K562 (cell line): ENCODE measurements around the gene PLEKHA8. TPM values are rescaled to one million over a fixed set of nuclear protein-coding genes. Genes with fewer than 3 reads are reported as not detected.

Experiments used
- ATAC-seq: fragments of 200-7000 bp; cut with Tn5 transposase; 3 replicates; pipeline ENCODE4 v1.9.1; 2020; ENCODE audit warnings: moderate library complexity
- BruUV-seq: library from RNA; stranded (reverse); fragments of 400-500 nt; replicated peaks from 2 replicates; lab custom pipeline; 2021; lab: Mats Ljungman, UMichigan
- CTCF ChIA-PET: fragments of 300-600 bp; formaldehyde crosslinking; extraction: SDS; loops from one replicate; lab custom pipeline; 2021; ENCODE audit warnings: low intra/inter-chr PET ratio; lab: Yijun Ruan, JAX
- POLR2A ChIA-PET: fragments of 300-600, 350-650 bp; sonication (Branson Sonifier 250); formaldehyde crosslinking; extraction: SDS; loops from one replicate; lab custom pipeline; 2021; ENCODE audit warnings: antibody characterized with exemption, inconsistent platforms; lab: Yijun Ruan, JAX
- DNase-seq, 4 experiments: peaks; one replicate each; pipeline versions ENCODE4 v3.0.0 to v3.0.0-alpha.2; 2011 to 2018; ENCODE audit warnings: low spot score in 3 of 4, mixed read lengths in 3 of 4; ENCODE audit errors: extremely low read depth in 1 of 4
- FAIRE-seq: peaks from 2 replicates; lab custom pipeline; 2011; peaks lifted over from hg19 to GRCh38; lab: Jason Lieb, UNC
- H2AFZ ChIP-seq: 2 replicates; pipeline ENCODE4 v1.6.0; 2011; ENCODE audit warnings: low read depth, low read length, control low read depth, inconsistent platforms
- H3K27ac ChIP-seq: fragments of 200-600 bp; 3 replicates; pipeline ENCODE4 v1.8.0; 2011; ENCODE audit warnings: low read depth, mild to moderate bottlenecking, control low read depth, inconsistent platforms, low read length, moderate library complexity, mixed read lengths; ENCODE audit errors: extremely low read depth
- H3K27me3 ChIP-seq, 2 experiments: fragments of 300-600 bp in 1 of 2; 2 replicates in 1 of 2; 3 replicates in 1 of 2; pipeline versions ENCODE4 v1.6.0 to v1.8.0; 2011; ENCODE audit warnings: inconsistent platforms in 2 of 2, low read length in 2 of 2, mild to moderate bottlenecking in 1 of 2, mixed read lengths in 1 of 2, moderate library complexity in 1 of 2; ENCODE audit not compliant: control insufficient read depth in 2 of 2, insufficient read depth in 2 of 2
- H3K36me3 ChIP-seq: fragments of 300-600 bp; 3 replicates; pipeline ENCODE4 v1.8.0; 2011; ENCODE audit warnings: mild to moderate bottlenecking, low read length, inconsistent platforms; ENCODE audit not compliant: control insufficient read depth, insufficient read depth
- H3K4me1 ChIP-seq, 2 experiments: fragments of 200-600 bp in 1 of 2; replicated peaks in 1 of 2; 2 replicates in 1 of 2; 3 replicates in 1 of 2; pipeline versions ENCODE4 v1.5.1 to v1.8.0; 2011; ENCODE audit warnings: inconsistent platforms in 2 of 2, low read length in 2 of 2, mild to moderate bottlenecking in 1 of 2, mixed read lengths in 1 of 2, moderate library complexity in 1 of 2; ENCODE audit not compliant: control insufficient read depth in 2 of 2, insufficient read depth in 2 of 2
- H3K4me2 ChIP-seq: 2 replicates; pipeline ENCODE4 v1.6.1; 2011; ENCODE audit warnings: low read length, control low read depth, inconsistent platforms, mixed read lengths; ENCODE audit not compliant: insufficient read depth
- H3K4me3 ChIP-seq: fragments of 200-600 bp; sonication (generic), shearing (Covaris generic); 2 replicates; pipeline ENCODE4 v1.5.1; 2016; ENCODE audit warnings: control low read depth, inconsistent platforms
- H3K79me2 ChIP-seq: fragments of 200-600 bp; 3 replicates; pipeline ENCODE4 v1.8.0; 2011; ENCODE audit warnings: low read length, inconsistent platforms; ENCODE audit not compliant: control insufficient read depth, insufficient read depth
- H3K9ac ChIP-seq, 2 experiments: 2 replicates each; pipeline versions ENCODE4 v1.6.0 to v1.6.1; 2011; ENCODE audit warnings: low read depth in 2 of 2, low read length in 2 of 2, control low read depth in 1 of 2, inconsistent platforms in 1 of 2, mild to moderate bottlenecking in 1 of 2, mixed read lengths in 1 of 2; ENCODE audit not compliant: insufficient read depth in 1 of 2
- H3K9me1 ChIP-seq: one replicate; pipeline ENCODE4 v1.6.0; 2011; ENCODE audit warnings: inconsistent platforms, mild to moderate bottlenecking, low read length, moderate library complexity; ENCODE audit not compliant: control insufficient read depth, insufficient read depth
- H3K9me3 ChIP-seq: replicated peaks from 2 replicates; pipeline ENCODE4 v1.5.1; 2011; ENCODE audit warnings: low read depth, low read length, inconsistent platforms; ENCODE audit not compliant: control insufficient read depth, insufficient read depth
- H4K20me1 ChIP-seq: replicated peaks from 2 replicates; pipeline ENCODE4 v1.6.1; 2011; ENCODE audit warnings: low read length, inconsistent platforms, mixed read lengths; ENCODE audit not compliant: control insufficient read depth, insufficient read depth
- AFF1 ChIP-seq, 2 experiments: fragments of 450-650 bp; IDR thresholded peaks; 2 replicates each; pipeline ENCODE4 v1.6.1; 2018; ENCODE audit warnings: mild to moderate bottlenecking in 2 of 2, low read depth in 1 of 2; ENCODE audit not compliant: partially characterized antibody in 2 of 2
- DACH1 ChIP-seq: fragments of 450-650 bp; IDR thresholded peaks from 2 replicates; pipeline ENCODE4 v1.6.1; 2018; ENCODE audit not compliant: partially characterized antibody
- LCOR ChIP-seq: sonication (generic); formaldehyde crosslinking; IDR thresholded peaks from 2 replicates; pipeline ENCODE4 v1.8.0; 2022; ENCODE audit warnings: mild to moderate bottlenecking, missing genetic modification reagents
- PTBP1 ChIP-seq: fragments of 200-400 bp; formaldehyde crosslinking; IDR thresholded peaks from 2 replicates; pipeline ENCODE4 v1.6.1; 2017; ENCODE audit warnings: low read depth, low read length
- RUNX1 ChIP-seq: sonication (generic); IDR thresholded peaks from 2 replicates; pipeline ENCODE4 v1.6.1; 2016; ENCODE audit warnings: antibody characterized with exemption, low read depth
- TBL1XR1 ChIP-seq, 2 experiments: IDR thresholded peaks; 2 replicates each; pipeline ENCODE4 v1.6.1; 2012; ENCODE audit warnings: improper control_type of control experiment in 2 of 2, low read length in 2 of 2, mild to moderate bottlenecking in 1 of 2
- WGBS: fragments of 100-300 bp; shearing (Covaris generic); methylation state at CpG from one replicate; pipeline ENCODE4 v1.1.6; 2016; ENCODE audit warnings: low coverage, mixed read lengths; ENCODE audit not compliant: insufficient coverage; ENCODE audit errors: missing lambda C conversion rate; 5-methylcytosine and 5-hydroxymethylcytosine counted together
- in situ Hi-C: fragments of 300-500 bp; cut with MboI; formaldehyde crosslinking; loops from 4 replicates; pipeline ENCODE4 v1.15.0; 2018; ENCODE audit warnings: inconsistent platforms, mixed read lengths
- intact Hi-C: fragments of 100-400 bp; cut with micrococcal nuclease; formaldehyde crosslinking; loops from 2 replicates; pipeline ENCODE4 v1.14.2; 2022
- polyA plus RNA-seq, 8 experiments: library from polyadenylated mRNA; depleted of rRNA in 4 of 8; stranded (reverse) in 5 of 8; unstranded in 3 of 8; fragments of >200 nt; fragmentation: Nextera tagmentation in 2 of 8; fragmentation: Illumina TruSeq in 1 of 8; extraction: Ambion mirVana in 2 of 8; extraction: Trizol in 1 of 8; gene quantifications; 2 replicates each; pipeline versions ENCODE4 v1.2.1 to v1.2.3, GENCODE V29; 2011 to 2014; ENCODE audit warnings: inconsistent platforms in 1 of 8, missing spikeins in 1 of 8
- total RNA-seq, 7 experiments: library from RNA; depleted of rRNA in 6 of 7; stranded (reverse); fragments of >200 nt in 6 of 7; fragmentation: Illumina TruSeq in 2 of 7; extraction: Trizol in 2 of 7; gene quantifications; 2 replicates each; pipeline versions ENCODE4 v1.2.1 to v1.2.3, GENCODE V29; 2011 to 2021; ENCODE audit warnings: low replicate concordance in 1 of 7

Gene PLEKHA8
- total and polyA plus RNA-seq, 9 of the 15 experiments (the other 6 are each of a cell fraction or from before 2014, with no cell fraction given), result 3.2 to 16.3 (median 11.8) TPM

GRCh38 chr7:30080818-30081217 is 52.6 kb downstream of the PLEKHA8 start:
- POLR2A ChIA-PET, result no interaction called here
- in situ Hi-C loops, result no loop called here

More at GRCh38 chr7:30080818-30081217, 52.6 kb downstream of the PLEKHA8 start:
- CTCF ChIA-PET, result no interaction called here
- H3K9me3 ChIP-seq, result no peaks in the 10 kb centered on the region
- H3K4me1 ChIP-seq, result no peaks in the 10 kb centered on the region
- H3K4me3 ChIP-seq, result no peak overlapping the region
- H3K9ac ChIP-seq, result no peak overlapping the region
- H4K20me1 ChIP-seq, result no peaks in the 10 kb centered on the region
- DNase-seq (no peak), ATAC-seq (no peak), FAIRE-seq (no peak)
- H3K27ac ChIP-seq, result no peak overlapping the region
- TF ChIP-seq DACH1 (no peak), PTBP1 (no peak), RUNX1 (no peak), TBL1XR1 (IDR thresholded peaks at IDR 0.05; ENCODE audit: low read length in 2 of 2) (no peak), AFF1 (IDR thresholded peaks at IDR 0.05; ENCODE audit: low read depth in 1 of 2, partially characterized antibody in 2 of 2) (no peak), LCOR (CRISPR knock-in tag) (no peak)
- no peaks in the 10 kb centered on the region for H3K79me2 ChIP-seq
- intact Hi-C loops, result no loop called here
- BruUV-seq, result no TSS peak
- no peak overlapping the region for H3K4me2 ChIP-seq
- no peak overlapping the region for H2AFZ ChIP-seq
- WGBS, result 69% methylated on average over 3 of the region's 3 CpGs
- H3K9me1 ChIP-seq, result no peaks in the 10 kb centered on the region
- no peaks in the 10 kb centered on the region for H3K27me3 ChIP-seq
- H3K36me3 ChIP-seq, result peaks cover 4% of the 10 kb centered on the region; the same call in 1 of the 3 replicates
